Transverse colon (tissue), 3 donors: ENCODE data around the gene PTPN2.
"Not testable (repeated sequence)": the region's sequence is repeated elsewhere in the genome, so short reads cannot be mapped to it uniquely, and the experiment has no call there.

Source experiments
- EP300 ChIP-seq: sonication (generic); formaldehyde crosslinking; IDR thresholded peaks from one replicate; pipeline ENCODE4 v1.6.1; 2017; ENCODE audit warnings: antibody characterized with exemption, low read depth
- POLR2A ChIP-seq: fragments of 450-650 bp; IDR thresholded peaks from one replicate; pipeline ENCODE4 v1.6.1; 2016; ENCODE audit warnings: antibody characterized with exemption, mild to moderate bottlenecking, moderate library complexity
- POLR2AphosphoS5 ChIP-seq, 3 donors: sonication (generic); formaldehyde crosslinking; IDR thresholded peaks; one replicate each; pipeline ENCODE4 v1.6.1; 2016; ENCODE audit warnings: antibody characterized with exemption in 3 of 3

DNA sequence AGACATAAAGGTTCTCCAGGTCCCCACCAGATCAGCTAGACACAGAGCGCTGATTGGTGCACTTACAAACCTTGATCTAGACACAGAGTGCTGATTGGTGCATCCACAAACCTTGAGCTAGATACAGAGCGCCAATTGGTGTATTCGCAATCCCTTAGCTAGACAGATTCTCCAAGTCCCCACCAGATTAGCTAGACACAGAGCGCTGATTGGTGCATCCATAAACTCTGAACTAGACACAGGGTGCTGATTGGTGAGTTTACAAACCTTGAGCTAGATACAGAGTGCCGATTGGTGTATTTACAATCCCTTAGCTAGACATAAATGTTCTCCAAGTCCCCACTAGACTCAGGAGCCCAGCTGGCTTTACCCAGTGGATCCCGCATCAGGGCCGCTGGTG, 107.6 kb downstream of the PTPN2 start:
- TF ChIP-seq POLR2AphosphoS5 (IDR thresholded peaks at IDR 0.05); POLR2A; EP300: not testable (repeated sequence)
